ENCODE results near the gene SLC25A21.

SLC25A21 gene

GRCh38 chr14:36857842-36858445 is 314.5 kb downstream of the SLC25A21 start:
- DNase-seq, result no peak
- H3K4me2 ChIP-seq (ENCODE audit: low read depth, low read length), result no peak overlapping the region
- no peaks in the 10 kb centered on the region for H4K20me1 ChIP-seq (ENCODE audit: insufficient read depth, low read length)
- no peak overlapping the region for H3K4me3 ChIP-seq (ENCODE audit: low read length)
- no peaks in the 10 kb centered on the region for H3K9me3 ChIP-seq (replicated peaks; ENCODE audit: insufficient read depth, low read length)
- H3K36me3 ChIP-seq (replicated peaks; ENCODE audit: insufficient read depth, low read length), result no peaks in the 10 kb centered on the region
- H3K27ac ChIP-seq (ENCODE audit: low read length), result no peak overlapping the region
- H3K4me1 ChIP-seq (ENCODE audit: low read length), result no peaks in the 10 kb centered on the region
- no peaks in the 10 kb centered on the region for H3K9me2 ChIP-seq (replicated peaks; ENCODE audit: insufficient read depth, low read length)
- no peaks in the 10 kb centered on the region for H3K79me2 ChIP-seq (ENCODE audit: low read length)
- no peaks in the 10 kb centered on the region for H3K27me3 ChIP-seq (replicated peaks; ENCODE audit: insufficient read depth, low read length)
- H3K9ac ChIP-seq (ENCODE audit: low read length), result no peak overlapping the region
- TF ChIP-seq EZH2 (optimal IDR thresholded peaks at IDR 0.05; ENCODE audit: low read depth, low read length) (no peak), EZH2phosphoT487 (IDR thresholded peaks at IDR 0.05; ENCODE audit: low read length) (no peak), CTCF (IDR thresholded peaks at IDR 0.05; ENCODE audit: low read length) (no peak)
- H2AFZ ChIP-seq (ENCODE audit: low read length), result no peak overlapping the region
- H3F3A ChIP-seq (ENCODE audit: insufficient read depth, low read length), result no peaks in the 10 kb centered on the region

GRCh38 chr14:36857136-36857535 is 315.3 kb downstream of the SLC25A21 start:
- Histone ChIP-seq H3F3A (ENCODE audit: insufficient read depth, low read length) (no peaks in the 10 kb centered on the region), H3K4me2 (ENCODE audit: low read depth, low read length) (no peak overlapping the region), H3K9ac (ENCODE audit: low read length) (no peak overlapping the region), H3K9me3 (replicated peaks; ENCODE audit: insufficient read depth, low read length) (no peaks in the 10 kb centered on the region), H3K27ac (ENCODE audit: low read length) (no peak overlapping the region), H3K79me2 (ENCODE audit: low read length) (no peaks in the 10 kb centered on the region), H3K27me3 (replicated peaks; ENCODE audit: insufficient read depth, low read length) (no peaks in the 10 kb centered on the region), H4K20me1 (ENCODE audit: insufficient read depth, low read length) (no peaks in the 10 kb centered on the region), H3K4me1 (ENCODE audit: low read length) (no peaks in the 10 kb centered on the region), H3K4me3 (ENCODE audit: low read length) (no peak overlapping the region), H2AFZ (ENCODE audit: low read length) (no peak overlapping the region), H3K36me3 (replicated peaks; ENCODE audit: insufficient read depth, low read length) (no peaks in the 10 kb centered on the region), H3K9me2 (replicated peaks; ENCODE audit: insufficient read depth, low read length) (no peaks in the 10 kb centered on the region)
- no peak for DNase-seq
- TF ChIP-seq EZH2 (optimal IDR thresholded peaks at IDR 0.05; ENCODE audit: low read depth, low read length) (no peak), EZH2phosphoT487 (IDR thresholded peaks at IDR 0.05; ENCODE audit: low read length) (no peak), CTCF (IDR thresholded peaks at IDR 0.05; ENCODE audit: low read length) (no peak)

- Histone ChIP-seq H3K9me2 (replicated peaks; ENCODE audit: insufficient read depth, low read length) (no peaks in the 10 kb centered on the region), H3K27me3 (replicated peaks; ENCODE audit: insufficient read depth, low read length) (no peaks in the 10 kb centered on the region), H3F3A (ENCODE audit: insufficient read depth, low read length) (no peaks in the 10 kb centered on the region), H3K4me2 (ENCODE audit: low read depth, low read length) (no peak overlapping the region), H3K9ac (ENCODE audit: low read length) (no peak overlapping the region), H3K36me3 (replicated peaks; ENCODE audit: insufficient read depth, low read length) (no peaks in the 10 kb centered on the region), H3K4me3 (ENCODE audit: low read length) (no peak overlapping the region), H3K4me1 (ENCODE audit: low read length) (no peaks in the 10 kb centered on the region), H2AFZ (ENCODE audit: low read length) (no peak overlapping the region), H3K79me2 (ENCODE audit: low read length) (no peaks in the 10 kb centered on the region), H3K27ac (ENCODE audit: low read length) (no peak overlapping the region), H3K9me3 (replicated peaks; ENCODE audit: insufficient read depth, low read length) (no peaks in the 10 kb centered on the region), H4K20me1 (ENCODE audit: insufficient read depth, low read length) (no peaks in the 10 kb centered on the region)
- DNase-seq, result no peak
- no peak for TF ChIP-seq EZH2 (optimal IDR thresholded peaks at IDR 0.05; ENCODE audit: low read depth, low read length)
- TF ChIP-seq EZH2phosphoT487 (IDR thresholded peaks at IDR 0.05; ENCODE audit: low read length), result no peak
Observed at GRCh38 chr14:36856095-36856878, 316.1 kb downstream of the SLC25A21 start.

- Histone ChIP-seq H3K4me2 (ENCODE audit: low read depth, low read length) (no peak overlapping the region), H3K9me3 (replicated peaks; ENCODE audit: insufficient read depth, low read length) (no peaks in the 10 kb centered on the region), H3K27me3 (replicated peaks; ENCODE audit: insufficient read depth, low read length) (no peaks in the 10 kb centered on the region), H3K4me3 (ENCODE audit: low read length) (no peak overlapping the region), H3F3A (ENCODE audit: insufficient read depth, low read length) (no peaks in the 10 kb centered on the region), H3K36me3 (replicated peaks; ENCODE audit: insufficient read depth, low read length) (no peaks in the 10 kb centered on the region), H3K79me2 (ENCODE audit: low read length) (no peaks in the 10 kb centered on the region), H3K27ac (ENCODE audit: low read length) (no peak overlapping the region), H3K4me1 (ENCODE audit: low read length) (no peaks in the 10 kb centered on the region), H3K9ac (ENCODE audit: low read length) (no peak overlapping the region), H3K9me2 (replicated peaks; ENCODE audit: insufficient read depth, low read length) (no peaks in the 10 kb centered on the region), H2AFZ (ENCODE audit: low read length) (no peak overlapping the region), H4K20me1 (ENCODE audit: insufficient read depth, low read length) (no peaks in the 10 kb centered on the region)
- DNase-seq, result no peak
- TF ChIP-seq EZH2 (optimal IDR thresholded peaks at IDR 0.05; ENCODE audit: low read depth, low read length) (no peak), EZH2phosphoT487 (IDR thresholded peaks at IDR 0.05; ENCODE audit: low read length) (no peak), CTCF (IDR thresholded peaks at IDR 0.05; ENCODE audit: low read length) (no peak)
Observed at GRCh38 chr14:36855396-36855795, 317.0 kb downstream of the SLC25A21 start.

Measured in MM.1S (cell line).